ENCODE measurements around the gene MFAP3L. TPM values are rescaled to one million over a fixed set of nuclear protein-coding genes. Genes with fewer than 3 reads are reported as not detected.

The MFAP3L gene
- total and polyA plus RNA-seq, 12 donors = 0.94 to 5.9 (median 3.5) TPM

GRCh38 chr4:170025523-170026252 is 507 bp downstream of the MFAP3L start:
- Histone ChIP-seq H3K27me3 (peaks cover 0 to 36% (median 0%) of the 10 kb centered on the region in 7 donors), H3K27ac (peak overlapping the region in 7 of 10 donors; percentile 26 to 91 (median 85)), H3K9me3 (peaks cover 0 to 5% (median 0%) of the 10 kb centered on the region in 11 donors), H3K4me1 (peaks cover 0 to 20% (median 12%) of the 10 kb centered on the region in 9 donors), H3K36me3 (no peaks in the 10 kb centered on the region), H3K4me3 (peak overlapping the region; percentile 48 to 99 (median 88))
- intact Hi-C loops (cut with DNase I) = loop anchor here in 7 of 10 donors (1.0 to 10.0 kb wide), 4 partner anchors 408 to 413 kb away; partner anchors contain the start of gene NEK1 (in 6 of the 7)
- WGBS, 2 donors = 3 to 5% methylated on average over 69 to 74 of the region's 74 CpGs
- DNase-seq (peak; percentile 12 to 27), ATAC-seq (no peak)
- no peak for TF ChIP-seq CTCF (IDR thresholded peaks at IDR 0.05)

- no peaks in the 10 kb centered on the region for H3K36me3 ChIP-seq
- no peaks in the 10 kb centered on the region for H3K9me3 ChIP-seq
- no peak for TF ChIP-seq CTCF (IDR thresholded peaks at IDR 0.05)
- H3K27me3 ChIP-seq = peaks cover 0 to 25% (median 0%) of the 10 kb centered on the region in 7 donors
- intact Hi-C loops (cut with DNase I) = loop anchor here in 1 of 10 donors (10.0 kb wide), 1 partner anchor 407 kb away; the partner anchor contains the start of gene NEK1
- H3K4me3 ChIP-seq = no peak overlapping the region
- H3K27ac ChIP-seq = no peak overlapping the region
- peaks cover 0 to 14% (median 7%) of the 10 kb centered on the region in 9 donors for H3K4me1 ChIP-seq
- no peak for DNase-seq
- no peak for ATAC-seq
- 72 to 80% methylated on average over 2 of the region's 2 CpGs for WGBS, 2 donors
Measured at GRCh38 chr4:170022211-170022610, 4.0 kb downstream of the MFAP3L start.

GRCh38 chr4:170017252-170017651 is 8.9 kb downstream of the MFAP3L start:
- Histone ChIP-seq H3K4me1 (peaks cover 0 to 8% (median 0%) of the 10 kb centered on the region in 9 donors), H3K27ac (no peak overlapping the region), H3K27me3 (no peaks in the 10 kb centered on the region), H3K4me3 (no peak overlapping the region), H3K9me3 (no peaks in the 10 kb centered on the region), H3K36me3 (no peaks in the 10 kb centered on the region)
- DNase-seq (no peak), ATAC-seq (no peak)
- TF ChIP-seq CTCF (IDR thresholded peaks at IDR 0.05) = no peak
- WGBS, 2 donors = 84% methylated on average over 3 of the region's 3 CpGs
- intact Hi-C loops (cut with DNase I) = no loop called here

GRCh38 chr4:170015285-170015684 is 10.9 kb downstream of the MFAP3L start:
- H3K4me3 ChIP-seq = no peak overlapping the region
- no peaks in the 10 kb centered on the region for H3K36me3 ChIP-seq
- H3K4me1 ChIP-seq = peaks cover 0 to 12% (median 0%) of the 10 kb centered on the region in 9 donors
- no peaks in the 10 kb centered on the region for H3K9me3 ChIP-seq
- intact Hi-C loops (cut with DNase I) = no loop called here
- H3K27ac ChIP-seq = no peak overlapping the region
- WGBS, 2 donors = 78 to 87% methylated on average over 4 of the region's 4 CpGs
- ATAC-seq = no peak
- H3K27me3 ChIP-seq = no peaks in the 10 kb centered on the region
- peak in 1 of 2 donors; percentile 27 for DNase-seq
- no peak for TF ChIP-seq CTCF (IDR thresholded peaks at IDR 0.05)

Data from heart right ventricle (tissue), 16 donors.